Myocyte (in vitro differentiated cells): ENCODE measurements around the gene ZNF497. TPM values are rescaled to one million over a fixed set of nuclear protein-coding genes. Genes with fewer than 3 reads are reported as not detected.
A peak's percentile ranks its signal among the peaks of the same experiment; 100 is the strongest.
"Not testable (repeated sequence)": the region's sequence is repeated elsewhere in the genome, so short reads cannot be mapped to it uniquely, and the experiment has no call there.

Experiments
- DNase-seq: peaks from one replicate; pipeline ENCODE4 v3.0.0-alpha.2; 2012; ENCODE audit warnings: low read depth
- microRNA-seq: library from miRNA; unstranded; fragments of <30 nt; microRNA quantifications from one replicate; pipeline ENCODE4, GENCODE V29; 2016
- total RNA-seq: library from RNA; depleted of rRNA; stranded (reverse); fragments of >200 nt; gene quantifications from 2 replicates; pipeline ENCODE4 v1.2.3, GENCODE V29; 2014

The ZNF497 gene
- total RNA-seq, 1 donor from 2014 or later: 1.7 TPM

GRCh38 chr19:58310685-58311084, 51.9 kb downstream of the ZNF497 start:
- not testable (repeated sequence) for DNase-seq

GRCh38 chr19:58307736-58308135, 54.8 kb downstream of the ZNF497 start:
- DNase-seq: peak; percentile 63

- DNase-seq: no peak
Measured at GRCh38 chr19:58305932-58306323, 56.6 kb downstream of the ZNF497 start.

GRCh38 chr19:58305065-58305931, 57.3 kb downstream of the ZNF497 start, which contains the start of gene ERVK3-1:
Gene ERVK3-1 (plus strand): TSS chr19:58305377. CDS start chr19:58312169, 6,792 bp downstream.
- DNase-seq: peak; percentile 97

- DNase-seq: no peak
Measured at GRCh38 chr19:58304748-58305064, 57.8 kb downstream of the ZNF497 start.

Small RNA genes within 50 kb of the gene (microRNA-seq; reads per million reads assigned to microRNA genes)
- not detected for gene MIR4754
- gene MIR6806: not detected

Other genes starting within 250 kb of the ZNF497 start
- 11.2 and 13.2 TPM in 2 replicates for gene ZNF329, start 212.0 kb downstream of the ZNF497 start, total RNA-seq
- 13.8 and 15.2 TPM in 2 replicates for gene ZNF274, start 179.7 kb downstream of the ZNF497 start, total RNA-seq
- 30.2 and 39.2 TPM in 2 replicates for gene ZNF544, start 133.8 kb downstream of the ZNF497 start, total RNA-seq
- 7.6 and 8.0 TPM in 2 replicates for gene ZNF8, start 83.8 kb downstream of the ZNF497 start, total RNA-seq
- 33.9 and 54.9 TPM in 2 replicates for gene ERVK3-1, start 57.4 kb downstream of the ZNF497 start, total RNA-seq
- gene ZSCAN22, start 35.8 kb downstream of the ZNF497 start, total RNA-seq: 2.8 and 3.5 TPM in 2 replicates
- gene A1BG, start 9.3 kb downstream of the ZNF497 start, total RNA-seq: 31.5 and 49.6 TPM in 2 replicates
- 5.5 and 5.8 TPM in 2 replicates for gene ZNF837, start 18.3 kb upstream of the ZNF497 start, total RNA-seq
- gene RPS5, start 24.5 kb upstream of the ZNF497 start, total RNA-seq: 1,152 and 1,471 TPM in 2 replicates
- not detected in 2 replicates for gene RNF225, start 32.9 kb upstream of the ZNF497 start, total RNA-seq
- 12.7 and 19.4 TPM in 2 replicates for gene ZNF584, start 45.9 kb upstream of the ZNF497 start, total RNA-seq
- 6.1 and 6.9 TPM in 2 replicates for gene ZNF132, start 77.4 kb upstream of the ZNF497 start, total RNA-seq
- 6.8 and 8.3 TPM in 2 replicates for gene ZNF324B, start 88.9 kb upstream of the ZNF497 start, total RNA-seq
- 15.0 and 15.3 TPM in 2 replicates for gene ZNF324, start 104.3 kb upstream of the ZNF497 start, total RNA-seq
- gene ZNF446, start 113.6 kb upstream of the ZNF497 start, total RNA-seq: 12.6 and 14.1 TPM in 2 replicates
- gene SLC27A5, start 149.2 kb upstream of the ZNF497 start, total RNA-seq: 2.9 and 4.5 TPM in 2 replicates
- gene ZBTB45, start 157.1 kb upstream of the ZNF497 start, total RNA-seq: 7.2 and 10.9 TPM in 2 replicates
- gene TRIM28, start 181.3 kb upstream of the ZNF497 start, total RNA-seq: 238 and 268 TPM in 2 replicates
- 120 and 132 TPM in 2 replicates for gene CHMP2A, start 192.4 kb upstream of the ZNF497 start, total RNA-seq
- gene UBE2M, start 195.9 kb upstream of the ZNF497 start, total RNA-seq: 76.1 and 92.4 TPM in 2 replicates
- 20.4 and 22.3 TPM in 2 replicates for gene MZF1, start 210.6 kb upstream of the ZNF497 start, total RNA-seq